BLaER1 treated with 17β-estradiol and CSF1 and Interleukin-3, amounts not matched to agents 10 nM and 100 nM (cell line): ENCODE measurements around the gene TNK1.

Source experiments
- H3K27ac ChIP-seq, 11 experiments: shearing (Covaris generic); formaldehyde crosslinking; 2 replicates each; pipeline ENCODE4 v1.8.1; 2022
- H3K27me3 ChIP-seq, 11 experiments: shearing (Covaris generic); formaldehyde crosslinking; 2 replicates each; pipeline ENCODE4 v1.8.1; 2022
- H3K36me3 ChIP-seq, 11 experiments: shearing (Covaris generic); formaldehyde crosslinking; 2 replicates each; pipeline ENCODE4 v1.8.1; 2022
- H3K4me1 ChIP-seq, 10 experiments: shearing (Covaris generic); formaldehyde crosslinking; 2 replicates each; pipeline ENCODE4 v1.8.1; 2022
- H3K4me2 ChIP-seq, 11 experiments: shearing (Covaris generic); formaldehyde crosslinking; 2 replicates each; pipeline ENCODE4 v1.8.1; 2022
- H3K4me3 ChIP-seq, 10 experiments: shearing (Covaris generic); formaldehyde crosslinking; 2 replicates each; pipeline ENCODE4 v1.8.1; 2022
- H3K9ac ChIP-seq, 11 experiments: shearing (Covaris generic); formaldehyde crosslinking; 2 replicates each; pipeline ENCODE4 v1.8.1; 2022
- H3K9me3 ChIP-seq, 11 experiments: shearing (Covaris generic); formaldehyde crosslinking; replicated peaks in 1 of 11; 2 replicates each; pipeline ENCODE4 v1.8.1; 2022
- H4K20me1 ChIP-seq, 11 experiments: shearing (Covaris generic); formaldehyde crosslinking; 2 replicates each; pipeline ENCODE4 v1.8.1; 2022
- Cebpa-rat ChIP-seq, 11 experiments: shearing (Covaris generic); IDR thresholded peaks; 2 replicates each; pipeline ENCODE4 v1.8.1; 2022

TNK1 gene

GRCh38 chr17:7352503-7352889 lies 28.4 kb upstream of the TNK1 start:
- Histone ChIP-seq H3K4me2 (peak overlapping the region; percentile 92 to 100 (median 99)), H3K9me3 (no peaks in the 10 kb centered on the region), H3K4me3 (peak overlapping the region; percentile 66 to 87 (median 79)), H3K27me3 (no peaks in the 10 kb centered on the region), H3K4me1 (peaks cover 39 to 67% (median 54%) of the 10 kb centered on the region in 10 experiments), H3K9ac (peak overlapping the region; percentile 71 to 85 (median 82)), H3K27ac (peak overlapping the region; percentile 34 to 79 (median 74); a peak in 21 of 22 replicates), H4K20me1 (peaks cover 0 to 59% (median 7%) of the 10 kb centered on the region in 11 experiments; a peak in 8 of 22 replicates), H3K36me3 (peaks cover 0 to 15% (median 11%) of the 10 kb centered on the region in 11 experiments; a peak in 13 of 22 replicates)
- TF ChIP-seq Cebpa-rat (IDR thresholded peaks at IDR 0.05), result no peak

GRCh38 chr17:7352910-7353635 lies 27.8 kb upstream of the TNK1 start:
- H3K27ac ChIP-seq, result peak overlapping the region in 1 of 11 experiments; percentile 71; a peak in 1 of 22 replicates
- H3K4me2 ChIP-seq, result peak overlapping the region; percentile 92 to 100 (median 99)
- H3K4me1 ChIP-seq, result peaks cover 39 to 67% (median 54%) of the 10 kb centered on the region in 10 experiments
- H3K36me3 ChIP-seq, result peaks cover 0 to 9% (median 7%) of the 10 kb centered on the region in 11 experiments; a peak in 12 of 22 replicates
- H3K4me3 ChIP-seq, result peak overlapping the region; percentile 66 to 87 (median 79); a peak in 19 of 20 replicates
- H3K27me3 ChIP-seq, result no peaks in the 10 kb centered on the region
- H4K20me1 ChIP-seq, result peaks cover 0 to 54% (median 7%) of the 10 kb centered on the region in 11 experiments; a peak in 8 of 22 replicates
- TF ChIP-seq Cebpa-rat (IDR thresholded peaks at IDR 0.05), result no peak
- H3K9me3 ChIP-seq, result no peaks in the 10 kb centered on the region
- H3K9ac ChIP-seq, result peak overlapping the region; percentile 71 to 85 (median 82); a peak in 19 of 22 replicates

- H4K20me1 ChIP-seq, result peaks cover 0 to 41% (median 7%) of the 10 kb centered on the region in 11 experiments; a peak in 7 of 22 replicates
- no peak overlapping the region for H3K4me3 ChIP-seq
- H3K9ac ChIP-seq, result peak overlapping the region in 2 of 11 experiments; percentile 81 to 82; a peak in 2 of 22 replicates
- H3K9me3 ChIP-seq, result no peaks in the 10 kb centered on the region
- H3K4me2 ChIP-seq, result peak overlapping the region in 10 of 11 experiments; percentile 6 to 99 (median 96); a peak in 15 of 22 replicates
- H3K27me3 ChIP-seq, result no peaks in the 10 kb centered on the region
- no peak overlapping the region for H3K27ac ChIP-seq
- TF ChIP-seq Cebpa-rat (IDR thresholded peaks at IDR 0.05), result no peak
- H3K36me3 ChIP-seq, result no peaks in the 10 kb centered on the region
- H3K4me1 ChIP-seq, result peaks cover 39 to 62% (median 53%) of the 10 kb centered on the region in 10 experiments
Measured at GRCh38 chr17:7354262-7354843, 26.5 kb upstream of the TNK1 start.

- no peak within 1 kb of the TSS; a peak in 1 of 20 replicates for H3K4me3 ChIP-seq
- TF ChIP-seq Cebpa-rat (IDR thresholded peaks at IDR 0.05), result no peak
- H3K27me3 ChIP-seq, result no peaks in the 10 kb centered on the region
- H3K27ac ChIP-seq, result no peak within 1 kb of the TSS
- H3K36me3 ChIP-seq, result no peaks in the 10 kb centered on the region
- H4K20me1 ChIP-seq, result peaks cover 0 to 36% (median 5%) of the 10 kb centered on the region in 11 experiments; a peak in 5 of 22 replicates
- peaks cover 33 to 55% (median 46%) of the 10 kb centered on the region in 10 experiments for H3K4me1 ChIP-seq
- H3K9ac ChIP-seq, result peak within 1 kb of the TSS in 6 of 11 experiments; percentile 11 to 84 (median 62); a peak in 4 of 22 replicates
- no peaks in the 10 kb centered on the region for H3K9me3 ChIP-seq
- H3K4me2 ChIP-seq, result peak within 1 kb of the TSS; percentile 6 to 100 (median 97); a peak in 18 of 22 replicates
Measured at GRCh38 chr17:7355053-7355452, 25.8 kb upstream of the TNK1 start, which contains the start of gene TMEM95. TSS of gene TMEM95 (plus strand) at chr17:7355156. CDS start at chr17:7355205, 49 bp downstream.

- no peak for TF ChIP-seq Cebpa-rat (IDR thresholded peaks at IDR 0.05)
- 0 out of 22 replicates have a peak overlapping the region, but pooled peaks of 1 of the 11 experiments have one; percentile 44 for H3K9ac ChIP-seq
- no peaks in the 10 kb centered on the region for H3K9me3 ChIP-seq
Measured at GRCh38 chr17:7355573-7355972, 25.3 kb upstream of the TNK1 start.

GRCh38 chr17:7356072-7356549 lies 24.8 kb upstream of the TNK1 start:
- Histone ChIP-seq H3K9ac (no peak overlapping the region), H3K36me3 (no peaks in the 10 kb centered on the region), H3K4me1 (peaks cover 27 to 45% (median 38%) of the 10 kb centered on the region in 10 experiments), H3K27me3 (no peaks in the 10 kb centered on the region), H3K9me3 (no peaks in the 10 kb centered on the region), H3K27ac (no peak overlapping the region), H3K4me2 (peak overlapping the region in 8 of 11 experiments; percentile 2 to 98 (median 30); a peak in 10 of 22 replicates), H3K4me3 (no peak overlapping the region), H4K20me1 (peaks cover 0 to 32% (median 5%) of the 10 kb centered on the region in 11 experiments; a peak in 5 of 22 replicates)
- no peak for TF ChIP-seq Cebpa-rat (IDR thresholded peaks at IDR 0.05)

More at GRCh38 chr17:7355573-7355972, 25.3 kb upstream of the TNK1 start:
- Histone ChIP-seq H3K4me3 (no peak overlapping the region), H3K4me2 (peak overlapping the region in 8 of 11 experiments; percentile 2 to 98 (median 34); a peak in 12 of 22 replicates), H4K20me1 (peaks cover 0 to 36% (median 5%) of the 10 kb centered on the region in 11 experiments; a peak in 5 of 22 replicates), H3K27ac (no peak overlapping the region), H3K4me1 (peaks cover 33 to 51% (median 43%) of the 10 kb centered on the region in 10 experiments), H3K27me3 (no peaks in the 10 kb centered on the region), H3K36me3 (no peaks in the 10 kb centered on the region)

- no peaks in the 10 kb centered on the region for H3K27me3 ChIP-seq
- peaks cover 25 to 41% (median 35%) of the 10 kb centered on the region in 10 experiments for H3K4me1 ChIP-seq
- no peak for TF ChIP-seq Cebpa-rat (IDR thresholded peaks at IDR 0.05)
- H3K36me3 ChIP-seq, result no peaks in the 10 kb centered on the region
- H3K4me3 ChIP-seq, result no peak overlapping the region
- H3K9me3 ChIP-seq, result no peaks in the 10 kb centered on the region
- peaks cover 0 to 30% (median 5%) of the 10 kb centered on the region in 11 experiments; a peak in 5 of 22 replicates for H4K20me1 ChIP-seq
- H3K4me2 ChIP-seq, result no peak overlapping the region
- H3K27ac ChIP-seq, result no peak overlapping the region
- H3K9ac ChIP-seq, result no peak overlapping the region
Measured at GRCh38 chr17:7356756-7357155, 24.1 kb upstream of the TNK1 start.

- no peak overlapping the region for H3K4me3 ChIP-seq
- no peaks in the 10 kb centered on the region for H3K27me3 ChIP-seq
- H3K27ac ChIP-seq, result no peak overlapping the region
- peaks cover 22 to 39% (median 34%) of the 10 kb centered on the region in 10 experiments for H3K4me1 ChIP-seq
- TF ChIP-seq Cebpa-rat (IDR thresholded peaks at IDR 0.05), result no peak
- H4K20me1 ChIP-seq, result peaks cover 0 to 30% (median 5%) of the 10 kb centered on the region in 11 experiments; a peak in 5 of 22 replicates
- H3K4me2 ChIP-seq, result no peak overlapping the region
- no peak overlapping the region for H3K9ac ChIP-seq
- no peaks in the 10 kb centered on the region for H3K36me3 ChIP-seq
- H3K9me3 ChIP-seq, result no peaks in the 10 kb centered on the region
Measured at GRCh38 chr17:7357381-7357780, 23.5 kb upstream of the TNK1 start.
